ENCODE data around the gene TAAR8.
A peak's percentile ranks its signal among the peaks of the same experiment; 100 is the strongest.

The TAAR8 gene

GRCh38 chr6:132530293-132530974 is 22.0 kb upstream of the TAAR8 start:
- H3K36me3 ChIP-seq (ENCODE audit: control insufficient read depth in 2 of 2, insufficient read depth in 1 of 2, low read length in 2 of 2), result no peaks in the 10 kb centered on the region
- no peaks in the 10 kb centered on the region for H3K9me3 ChIP-seq (ENCODE audit: control insufficient read depth, insufficient read depth, low read depth, low read length)
- peak overlapping the region; percentile 25; the same call in 1 of the 2 replicates for H3K4me3 ChIP-seq (ENCODE audit: low read depth, low read length)
- ChIA-PET POLR2A (no interaction called here), CTCF (interaction anchor here (0.5 to 2.9 kb wide), 45 partner anchors 8 to 1390 kb away, joined by 3 to 20 read pairs (median 3); partner anchors contain the start of genes TAAR8, TAAR9 and VNN1)
- H3K27ac ChIP-seq (ENCODE audit: extremely low read depth, low read depth, low read length), result no peak overlapping the region
- peaks cover 5% of the 10 kb centered on the region; the same call in 1 of the 2 replicates for H3K4me1 ChIP-seq (ENCODE audit: control insufficient read depth, insufficient read depth, low read length)
- TF ChIP-seq INSM2 (tag by site-specific recombination; IDR thresholded peaks at IDR 0.05) (no peak), GLIS2 (tag by site-specific recombination; IDR thresholded peaks at IDR 0.05) (no peak), SCRT1 (tag by site-specific recombination; IDR thresholded peaks at IDR 0.05; ENCODE audit: borderline replicate concordance) (no peak), ZNF518A (tag by site-specific recombination; conservative IDR thresholded peaks at IDR 0.05; ENCODE audit: low read depth) (no peak), ZFP41 (tag by site-specific recombination; IDR thresholded peaks at IDR 0.05; ENCODE audit: borderline replicate concordance) (no peak), ZNF658 (tag by site-specific recombination; IDR thresholded peaks at IDR 0.05) (no peak), MYNN (tag by site-specific recombination; IDR thresholded peaks at IDR 0.05; ENCODE audit: borderline replicate concordance) (no peak), PRDM6 (tag by site-specific recombination; IDR thresholded peaks at IDR 0.05) (no peak), ZNF843 (tag by site-specific recombination; IDR thresholded peaks at IDR 0.05) (no peak), ZNF404 (tag by site-specific recombination; IDR thresholded peaks at IDR 0.05) (no peak), ZNF248 (tag by site-specific recombination; IDR thresholded peaks at IDR 0.05) (no peak), ZNF37A (tag by site-specific recombination; IDR thresholded peaks at IDR 0.05) (no peak), ZNF629 (tag by site-specific recombination; IDR thresholded peaks at IDR 0.05) (no peak), ZNF626 (tag by site-specific recombination; IDR thresholded peaks at IDR 0.05) (no peak), ZNF266 (tag by site-specific recombination; IDR thresholded peaks at IDR 0.05; ENCODE audit: low read depth) (no peak), ZEB2 (tag by site-specific recombination; IDR thresholded peaks at IDR 0.05) (0 out of 2 replicates have a peak, but pooled peaks have one; percentile 33), ZNF660 (tag by site-specific recombination; IDR thresholded peaks at IDR 0.05) (peak; percentile 56; the same call in 1 of the 2 replicates), CTCF (tag by site-specific recombination; IDR thresholded peaks at IDR 0.05) (peak; percentile 56), ZNF654 (tag by site-specific recombination; IDR thresholded peaks at IDR 0.05; ENCODE audit: low read depth) (peak; percentile 80), ZNF366 (tag by site-specific recombination; conservative IDR thresholded peaks at IDR 0.05) (no peak), PRDM2 (tag by site-specific recombination; IDR thresholded peaks at IDR 0.05; ENCODE audit: borderline replicate concordance) (no peak)

Measured in HEK293 (cell line).